ENCODE measurements around the gene DIPK2B. TPM values are rescaled to one million over a fixed set of nuclear protein-coding genes. Genes with fewer than 3 reads are reported as not detected.

DIPK2B gene
- not detected for polyA plus RNA-seq (2013, experiment 1 of 2)
- not detected for polyA plus RNA-seq (2013, experiment 2 of 2)

- Histone ChIP-seq H3K4me3 (ENCODE audit: low read length) (no peak within 1 kb of the TSS), H3K36me3 (ENCODE audit: insufficient read depth, low read length) (no peaks in the 10 kb centered on the region), H3K9me3 (ENCODE audit: insufficient read depth, low read depth, low read length) (no peaks in the 10 kb centered on the region), H3K4me1 (ENCODE audit: insufficient read depth, low read length) (no peaks in the 10 kb centered on the region), H3K9ac (ENCODE audit: low read depth, low read length) (no peak within 1 kb of the TSS), H3K27ac (ENCODE audit: low read depth, low read length) (no peak within 1 kb of the TSS), H3K27me3 (ENCODE audit: insufficient read depth, low read length) (no peaks in the 10 kb centered on the region)
- WGBS, result 91% methylated on average over 9 of the region's 9 CpGs
Observed at GRCh38 chrX:45200741-45201234, at the start of gene DIPK2B. Gene DIPK2B, minus strand, starts transcription at chrX:45200876. Its CDS starts 50 bp downstream, at chrX:45200826.

GRCh38 chrX:45240301-45240700 lies 39.6 kb upstream of the DIPK2B start:
- Histone ChIP-seq H3K27me3 (ENCODE audit: insufficient read depth, low read length) (no peaks in the 10 kb centered on the region), H3K4me1 (ENCODE audit: insufficient read depth, low read length) (no peaks in the 10 kb centered on the region), H3K27ac (ENCODE audit: low read depth, low read length) (no peak overlapping the region), H3K9me3 (ENCODE audit: insufficient read depth, low read depth, low read length) (no peaks in the 10 kb centered on the region), H3K4me3 (ENCODE audit: low read length) (no peak overlapping the region), H3K9ac (ENCODE audit: low read depth, low read length) (no peak overlapping the region), H3K36me3 (ENCODE audit: insufficient read depth, low read length) (no peaks in the 10 kb centered on the region)
- 86% methylated on average over 4 of the region's 4 CpGs for WGBS

- Histone ChIP-seq H3K36me3 (ENCODE audit: insufficient read depth, low read length) (no peaks in the 10 kb centered on the region), H3K9me3 (ENCODE audit: insufficient read depth, low read depth, low read length) (no peaks in the 10 kb centered on the region), H3K9ac (ENCODE audit: low read depth, low read length) (no peak overlapping the region), H3K27ac (ENCODE audit: low read depth, low read length) (no peak overlapping the region), H3K4me3 (ENCODE audit: low read length) (no peak overlapping the region), H3K27me3 (ENCODE audit: insufficient read depth, low read length) (no peaks in the 10 kb centered on the region), H3K4me1 (ENCODE audit: insufficient read depth, low read length) (no peaks in the 10 kb centered on the region)
- 100% methylated on average over 1 of the region's 1 CpG for WGBS
Observed at GRCh38 chrX:45238489-45238888, 37.8 kb upstream of the DIPK2B start.

GRCh38 chrX:45233531-45233930 lies 32.9 kb upstream of the DIPK2B start:
- Histone ChIP-seq H3K27me3 (ENCODE audit: insufficient read depth, low read length) (no peaks in the 10 kb centered on the region), H3K4me3 (ENCODE audit: low read length) (no peak overlapping the region), H3K4me1 (ENCODE audit: insufficient read depth, low read length) (no peaks in the 10 kb centered on the region), H3K9me3 (ENCODE audit: insufficient read depth, low read depth, low read length) (no peaks in the 10 kb centered on the region), H3K36me3 (ENCODE audit: insufficient read depth, low read length) (no peaks in the 10 kb centered on the region), H3K9ac (ENCODE audit: low read depth, low read length) (no peak overlapping the region), H3K27ac (ENCODE audit: low read depth, low read length) (no peak overlapping the region)
- 94% methylated on average over 2 of the region's 2 CpGs for WGBS

GRCh38 chrX:45232139-45232538 lies 31.5 kb upstream of the DIPK2B start:
- no peaks in the 10 kb centered on the region for H3K27me3 ChIP-seq (ENCODE audit: insufficient read depth, low read length)
- 95% methylated on average over 3 of the region's 3 CpGs for WGBS
- H3K4me1 ChIP-seq (ENCODE audit: insufficient read depth, low read length), result no peaks in the 10 kb centered on the region
- H3K9ac ChIP-seq (ENCODE audit: low read depth, low read length), result no peak overlapping the region
- no peaks in the 10 kb centered on the region for H3K36me3 ChIP-seq (ENCODE audit: insufficient read depth, low read length)
- H3K27ac ChIP-seq (ENCODE audit: low read depth, low read length), result no peak overlapping the region
- no peak overlapping the region for H3K4me3 ChIP-seq (ENCODE audit: low read length)
- H3K9me3 ChIP-seq (ENCODE audit: insufficient read depth, low read depth, low read length), result no peaks in the 10 kb centered on the region

GRCh38 chrX:45230410-45230809 lies 29.7 kb upstream of the DIPK2B start:
- Histone ChIP-seq H3K36me3 (ENCODE audit: insufficient read depth, low read length) (no peaks in the 10 kb centered on the region), H3K9me3 (ENCODE audit: insufficient read depth, low read depth, low read length) (no peaks in the 10 kb centered on the region), H3K9ac (ENCODE audit: low read depth, low read length) (no peak overlapping the region), H3K27ac (ENCODE audit: low read depth, low read length) (no peak overlapping the region), H3K4me1 (ENCODE audit: insufficient read depth, low read length) (no peaks in the 10 kb centered on the region), H3K4me3 (ENCODE audit: low read length) (no peak overlapping the region), H3K27me3 (ENCODE audit: insufficient read depth, low read length) (no peaks in the 10 kb centered on the region)
- 93% methylated on average over 1 of the region's 1 CpG for WGBS

- no peaks in the 10 kb centered on the region for H3K9me3 ChIP-seq (ENCODE audit: insufficient read depth, low read depth, low read length)
- H3K4me1 ChIP-seq (ENCODE audit: insufficient read depth, low read length), result no peaks in the 10 kb centered on the region
- H3K4me3 ChIP-seq (ENCODE audit: low read length), result no peak overlapping the region
- no peaks in the 10 kb centered on the region for H3K36me3 ChIP-seq (ENCODE audit: insufficient read depth, low read length)
- WGBS, result 96% methylated on average over 6 of the region's 6 CpGs
- no peak overlapping the region for H3K9ac ChIP-seq (ENCODE audit: low read depth, low read length)
- H3K27ac ChIP-seq (ENCODE audit: low read depth, low read length), result no peak overlapping the region
- H3K27me3 ChIP-seq (ENCODE audit: insufficient read depth, low read length), result no peaks in the 10 kb centered on the region
Observed at GRCh38 chrX:45229348-45229747, 28.7 kb upstream of the DIPK2B start.

GRCh38 chrX:45228126-45228525 lies 27.4 kb upstream of the DIPK2B start:
- Histone ChIP-seq H3K36me3 (ENCODE audit: insufficient read depth, low read length) (no peaks in the 10 kb centered on the region), H3K4me1 (ENCODE audit: insufficient read depth, low read length) (no peaks in the 10 kb centered on the region), H3K4me3 (ENCODE audit: low read length) (no peak overlapping the region), H3K27me3 (ENCODE audit: insufficient read depth, low read length) (no peaks in the 10 kb centered on the region), H3K27ac (ENCODE audit: low read depth, low read length) (no peak overlapping the region), H3K9ac (ENCODE audit: low read depth, low read length) (no peak overlapping the region), H3K9me3 (ENCODE audit: insufficient read depth, low read depth, low read length) (no peaks in the 10 kb centered on the region)
- WGBS, result 96% methylated on average over 4 of the region's 4 CpGs

GRCh38 chrX:45208121-45208856 lies 7.6 kb upstream of the DIPK2B start:
- Histone ChIP-seq H3K36me3 (ENCODE audit: insufficient read depth, low read length) (no peaks in the 10 kb centered on the region), H3K27ac (ENCODE audit: low read depth, low read length) (no peak overlapping the region), H3K27me3 (ENCODE audit: insufficient read depth, low read length) (no peaks in the 10 kb centered on the region), H3K9ac (ENCODE audit: low read depth, low read length) (no peak overlapping the region), H3K4me3 (ENCODE audit: low read length) (no peak overlapping the region), H3K9me3 (ENCODE audit: insufficient read depth, low read depth, low read length) (no peaks in the 10 kb centered on the region), H3K4me1 (ENCODE audit: insufficient read depth, low read length) (no peaks in the 10 kb centered on the region)

- Histone ChIP-seq H3K27me3 (ENCODE audit: insufficient read depth, low read length) (no peaks in the 10 kb centered on the region), H3K4me1 (ENCODE audit: insufficient read depth, low read length) (no peaks in the 10 kb centered on the region), H3K9me3 (ENCODE audit: insufficient read depth, low read depth, low read length) (no peaks in the 10 kb centered on the region), H3K9ac (ENCODE audit: low read depth, low read length) (no peak overlapping the region), H3K36me3 (ENCODE audit: insufficient read depth, low read length) (no peaks in the 10 kb centered on the region), H3K4me3 (ENCODE audit: low read length) (no peak overlapping the region), H3K27ac (ENCODE audit: low read depth, low read length) (no peak overlapping the region)
- WGBS, result 100% methylated on average over 1 of the region's 1 CpG
Observed at GRCh38 chrX:45202171-45202570, 1.5 kb upstream of the DIPK2B start.

- Histone ChIP-seq H3K36me3 (ENCODE audit: insufficient read depth, low read length) (no peaks in the 10 kb centered on the region), H3K4me3 (ENCODE audit: low read length) (no peak overlapping the region), H3K27me3 (ENCODE audit: insufficient read depth, low read length) (no peaks in the 10 kb centered on the region), H3K9ac (ENCODE audit: low read depth, low read length) (no peak overlapping the region), H3K27ac (ENCODE audit: low read depth, low read length) (no peak overlapping the region), H3K9me3 (ENCODE audit: insufficient read depth, low read depth, low read length) (no peaks in the 10 kb centered on the region), H3K4me1 (ENCODE audit: insufficient read depth, low read length) (no peaks in the 10 kb centered on the region)
- 98% methylated on average over 4 of the region's 4 CpGs for WGBS
Observed at GRCh38 chrX:45198706-45199105, 2.0 kb downstream of the DIPK2B start.

GRCh38 chrX:45198301-45198700 lies 2.4 kb downstream of the DIPK2B start:
- H3K4me1 ChIP-seq (ENCODE audit: insufficient read depth, low read length), result no peaks in the 10 kb centered on the region
- no peak overlapping the region for H3K27ac ChIP-seq (ENCODE audit: low read depth, low read length)
- no peaks in the 10 kb centered on the region for H3K36me3 ChIP-seq (ENCODE audit: insufficient read depth, low read length)
- H3K9ac ChIP-seq (ENCODE audit: low read depth, low read length), result no peak overlapping the region
- H3K27me3 ChIP-seq (ENCODE audit: insufficient read depth, low read length), result no peaks in the 10 kb centered on the region
- no peaks in the 10 kb centered on the region for H3K9me3 ChIP-seq (ENCODE audit: insufficient read depth, low read depth, low read length)
- WGBS, result 88% methylated on average over 2 of the region's 3 CpGs
- no peak overlapping the region for H3K4me3 ChIP-seq (ENCODE audit: low read length)
